Thoracic aorta (tissue), 2 donors: Measurements from ENCODE around the gene RASD1. TPM values are rescaled to one million over a fixed set of nuclear protein-coding genes. Genes with fewer than 3 reads are reported as not detected.
"Not testable (repeated sequence)": the region's sequence is repeated elsewhere in the genome, so short reads cannot be mapped to it uniquely, and the experiment has no call there.

Experiments
- ATAC-seq: fragments of 150-250 bp; one replicate; pipeline ENCODE4 v1.8.0; 2017; ENCODE audit warnings: low read depth; ENCODE audit not compliant: insufficient number of reproducible peaks, low FRiP score
- DNase-seq: peaks from one replicate; pipeline ENCODE4 v3.0.0-alpha.2; 2020; ENCODE audit warnings: low spot score
- H3K27ac ChIP-seq, 2 donors: fragments of 200-600 bp; sonication (generic); 1 replicate in 1 of 2; 2 replicates in 1 of 2; pipeline ENCODE4 v1.5.1; 2016; ENCODE audit warnings: mild to moderate bottlenecking in 2 of 2, moderate library complexity in 2 of 2
- H3K27me3 ChIP-seq: fragments of 200-600 bp; sonication (generic); replicated peaks from 2 replicates; pipeline ENCODE4 v1.6.0; 2016; ENCODE audit warnings: mild to moderate bottlenecking; ENCODE audit not compliant: insufficient read depth
- H3K36me3 ChIP-seq: fragments of 200-600 bp; sonication (generic); one replicate; pipeline ENCODE4 v1.5.1; 2016
- H3K4me1 ChIP-seq, 2 donors: fragments of 200-600 bp; sonication (generic); 1 replicate in 1 of 2; 2 replicates in 1 of 2; pipeline versions ENCODE4 v1.5.1 to v1.6.0; 2016; ENCODE audit warnings: low read depth in 2 of 2, mild to moderate bottlenecking in 1 of 2; ENCODE audit not compliant: control insufficient read depth in 1 of 2
- H3K4me3 ChIP-seq: fragments of 200-600 bp; sonication (generic); 2 replicates; pipeline ENCODE4 v1.5.1; 2016; ENCODE audit warnings: mild to moderate bottlenecking
- H3K9me3 ChIP-seq: fragments of 200-600 bp; sonication (generic); 2 replicates; pipeline ENCODE4 v1.5.1; 2016
- CTCF ChIP-seq: fragments of 200-600 bp; sonication (generic); IDR thresholded peaks from one replicate; pipeline ENCODE4 v1.5.1; 2019; ENCODE audit warnings: antibody characterized with exemption
- total RNA-seq, 2 donors: library from RNA; depleted of rRNA; stranded (reverse); fragments of >200 nt; gene quantifications; one replicate each; pipeline versions ENCODE4 v1.1.0 to v1.2.3, GENCODE V29; 2016

Gene RASD1
- total RNA-seq, 2 donors from 2014 or later, result 23.0 to 28.9 TPM

GRCh38 chr17:17455173-17455572 lies 41.0 kb downstream of the RASD1 start:
- H3K36me3 ChIP-seq, result no peaks in the 10 kb centered on the region
- H3K4me1 ChIP-seq, result no peaks in the 10 kb centered on the region
- TF ChIP-seq CTCF, result no peak
- no peaks in the 10 kb centered on the region for H3K9me3 ChIP-seq
- DNase-seq (no peak), ATAC-seq (no peak)
- no peaks in the 10 kb centered on the region for H3K27me3 ChIP-seq
- H3K27ac ChIP-seq, result no peak overlapping the region
- no peak overlapping the region for H3K4me3 ChIP-seq

- not testable (repeated sequence) for H3K4me1 ChIP-seq, DNase-seq, H3K9me3 ChIP-seq, H3K27me3 ChIP-seq, H3K36me3 ChIP-seq, ATAC-seq, H3K4me3 ChIP-seq, H3K27ac ChIP-seq
These were observed 41.5 kb downstream of the RASD1 start for GRCh38 chr17:17454700-17455099.

- Histone ChIP-seq H3K9me3 (no peaks in the 10 kb centered on the region), H3K36me3 (no peaks in the 10 kb centered on the region), H3K4me3 (no peak overlapping the region), H3K4me1 (no peaks in the 10 kb centered on the region), H3K27me3 (no peaks in the 10 kb centered on the region), H3K27ac (no peak overlapping the region)
- no peak for DNase-seq
- no peak for TF ChIP-seq CTCF
- ATAC-seq, result no peak
These were observed 41.9 kb downstream of the RASD1 start for GRCh38 chr17:17454276-17454675.

GRCh38 chr17:17453088-17453487 lies 43.1 kb downstream of the RASD1 start:
- Histone ChIP-seq H3K9me3 (no peaks in the 10 kb centered on the region), H3K27ac (no peak overlapping the region), H3K27me3 (no peaks in the 10 kb centered on the region), H3K4me1 (no peaks in the 10 kb centered on the region), H3K36me3 (no peaks in the 10 kb centered on the region), H3K4me3 (no peak overlapping the region)
- DNase-seq (no peak), ATAC-seq (no peak)
- TF ChIP-seq CTCF, result no peak

- no peak for ATAC-seq
These were observed 47.5 kb downstream of the RASD1 start for GRCh38 chr17:17448723-17449122.

More at GRCh38 chr17:17448723-17449122, 47.5 kb downstream of the RASD1 start:
- no peak for DNase-seq
- Histone ChIP-seq H3K27ac (no peak overlapping the region), H3K9me3 (no peaks in the 10 kb centered on the region), H3K4me1 (peaks cover 0 to 6% of the 10 kb centered on the region in 2 donors), H3K36me3 (no peaks in the 10 kb centered on the region), H3K27me3 (no peaks in the 10 kb centered on the region), H3K4me3 (no peak overlapping the region)
- no peak for TF ChIP-seq CTCF
